Erythroblast (primary cell): ENCODE measurements around the gene PNKD.

Source experiments
- GATA1 ChIP-seq: IDR thresholded peaks from 2 replicates; pipeline ENCODE4 v1.6.1; 2011; ENCODE audit warnings: low read depth, mild to moderate bottlenecking, control low read depth, low read length, moderate library complexity
- POLR2A ChIP-seq: IDR thresholded peaks from 2 replicates; pipeline ENCODE4 v1.6.1; 2011; ENCODE audit warnings: mild to moderate bottlenecking, low read length

- TF ChIP-seq POLR2A = no peak
- no peak for TF ChIP-seq GATA1
Observed at GRCh38 chr2:218344755-218345417, 74.6 kb downstream of the PNKD start.
